Fibroblast of lung (primary cell): ENCODE measurements around the gene NUDCD3.

Experiments used
- EZH2 ChIP-seq: IDR thresholded peaks from 2 replicates; pipeline ENCODE4 v1.5.1; 2012; ENCODE audit warnings: low read length, control low read depth, mild to moderate bottlenecking; ENCODE audit errors: missing control alignments
- TF ChIP-seq, protein P1 (sequence below), 2 donors: IDR thresholded peaks in 1 of 2; conservative IDR thresholded peaks in 1 of 2; 1 replicate in 1 of 2; 2 replicates in 1 of 2; pipeline ENCODE4 v1.5.1; 2011 to 2012; ENCODE audit warnings: low read length in 2 of 2, control low read depth in 1 of 2, inconsistent platforms in 1 of 2, low read depth in 1 of 2, mild to moderate bottlenecking in 1 of 2

DNA sequence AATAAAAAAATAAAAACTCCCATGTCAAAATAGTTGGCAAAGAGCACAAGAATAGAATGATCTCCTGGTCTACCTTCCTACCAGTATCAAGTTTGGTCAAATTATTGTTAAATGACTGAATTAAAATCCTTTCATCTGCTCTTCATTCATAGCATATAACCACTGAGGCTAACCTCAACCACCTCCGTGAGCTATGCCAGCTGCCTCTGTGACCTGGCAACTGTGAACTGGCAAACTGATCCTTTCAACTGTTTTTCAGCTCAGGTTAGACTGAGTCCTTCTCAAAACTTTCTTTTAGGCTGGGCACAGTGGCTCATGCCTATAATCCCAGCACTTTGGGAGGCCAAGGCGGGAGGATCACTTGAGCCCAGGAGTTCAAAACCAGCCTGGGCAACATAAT is 36.1 kb downstream of the NUDCD3 start:
- TF ChIP-seq, protein P1, sequence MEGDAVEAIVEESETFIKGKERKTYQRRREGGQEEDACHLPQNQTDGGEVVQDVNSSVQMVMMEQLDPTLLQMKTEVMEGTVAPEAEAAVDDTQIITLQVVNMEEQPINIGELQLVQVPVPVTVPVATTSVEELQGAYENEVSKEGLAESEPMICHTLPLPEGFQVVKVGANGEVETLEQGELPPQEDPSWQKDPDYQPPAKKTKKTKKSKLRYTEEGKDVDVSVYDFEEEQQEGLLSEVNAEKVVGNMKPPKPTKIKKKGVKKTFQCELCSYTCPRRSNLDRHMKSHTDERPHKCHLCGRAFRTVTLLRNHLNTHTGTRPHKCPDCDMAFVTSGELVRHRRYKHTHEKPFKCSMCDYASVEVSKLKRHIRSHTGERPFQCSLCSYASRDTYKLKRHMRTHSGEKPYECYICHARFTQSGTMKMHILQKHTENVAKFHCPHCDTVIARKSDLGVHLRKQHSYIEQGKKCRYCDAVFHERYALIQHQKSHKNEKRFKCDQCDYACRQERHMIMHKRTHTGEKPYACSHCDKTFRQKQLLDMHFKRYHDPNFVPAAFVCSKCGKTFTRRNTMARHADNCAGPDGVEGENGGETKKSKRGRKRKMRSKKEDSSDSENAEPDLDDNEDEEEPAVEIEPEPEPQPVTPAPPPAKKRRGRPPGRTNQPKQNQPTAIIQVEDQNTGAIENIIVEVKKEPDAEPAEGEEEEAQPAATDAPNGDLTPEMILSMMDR (conservative IDR thresholded peaks at IDR 0.05 in 1 of 2, IDR thresholded peaks at IDR 0.05 in 1 of 2; ENCODE audit: low read depth in 1 of 2, low read length in 2 of 2) = no peak
- no peak for TF ChIP-seq EZH2
